ENCODE results near the gene YDJC.

- no peak for TF ChIP-seq CTCF (IDR thresholded peaks at IDR 0.05)
- TF ChIP-seq POLR2A (IDR thresholded peaks at IDR 0.05): no peak
Observed at GRCh38 chr22:21639359-21639758, 9.5 kb upstream of the YDJC start.

All from thyroid gland (tissue), 4 donors.